HK-2 (cell line): Measurements from ENCODE around the gene C1R.
"Not testable (repeated sequence)": the region's sequence is repeated elsewhere in the genome, so short reads cannot be mapped to it uniquely, and the experiment has no call there.

ENCODE experiments used
- DNase-seq: peaks from one replicate; pipeline ENCODE4 v3.0.0-alpha.2; 2018; ENCODE audit not compliant: unreplicated experiment

The C1R gene

DNA sequence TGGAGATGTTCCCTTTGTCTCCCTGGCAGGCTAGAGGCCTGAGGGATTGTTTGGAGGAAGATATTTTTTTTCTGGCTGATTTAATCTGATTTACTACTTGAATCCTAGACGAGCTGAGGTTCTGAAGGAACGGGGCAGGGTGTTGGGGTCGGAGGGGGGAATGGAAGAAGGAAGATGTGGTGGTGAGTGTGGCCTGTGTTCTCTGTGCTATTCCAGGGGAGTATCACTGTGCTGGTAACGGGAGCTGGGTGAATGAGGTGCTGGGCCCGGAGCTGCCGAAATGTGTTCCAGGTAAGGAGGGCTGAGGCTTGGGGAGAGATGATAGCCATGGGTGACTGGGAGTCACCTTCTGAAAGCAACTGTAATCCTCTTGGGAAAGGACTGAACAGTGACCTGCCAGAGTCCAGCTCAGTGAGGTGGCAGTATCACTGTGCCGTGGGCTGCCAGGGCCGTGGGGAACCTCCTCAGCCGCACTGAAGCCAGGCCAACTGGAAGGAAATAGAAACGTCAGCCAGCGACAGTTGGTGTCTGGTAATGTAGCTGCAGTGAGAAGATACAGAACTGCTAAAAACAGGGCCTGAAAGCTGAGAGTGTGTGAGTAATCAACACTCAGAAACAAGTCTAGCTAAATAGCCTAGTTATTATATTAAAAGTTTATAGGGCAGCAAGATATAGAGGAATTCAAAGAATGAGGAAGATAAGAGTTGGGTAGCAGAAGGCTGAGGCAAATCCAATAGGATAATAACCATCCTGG, 23.8 kb downstream of the C1R start:
- DNase-seq: no peak

DNA sequence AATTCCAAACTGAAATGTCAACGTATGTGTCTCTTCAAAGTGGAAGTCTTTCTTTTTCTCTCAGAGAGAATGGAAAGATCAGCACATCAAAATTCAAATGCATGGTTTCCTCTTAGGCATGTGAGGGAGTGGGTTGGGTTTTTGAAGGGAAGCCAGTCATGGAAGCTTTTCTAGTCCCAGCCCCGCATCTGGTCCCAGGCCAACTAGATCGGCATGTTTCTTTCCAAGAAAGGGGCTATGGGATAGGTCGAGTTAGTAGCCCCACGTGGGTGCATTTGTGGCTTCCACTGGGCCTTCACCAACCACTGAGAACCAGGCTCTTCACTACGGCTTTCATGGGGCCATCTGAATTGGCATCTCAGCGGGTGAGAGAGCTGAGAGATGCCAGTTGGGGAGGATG, 25.1 kb downstream of the C1R start:
- no peak for DNase-seq

DNA sequence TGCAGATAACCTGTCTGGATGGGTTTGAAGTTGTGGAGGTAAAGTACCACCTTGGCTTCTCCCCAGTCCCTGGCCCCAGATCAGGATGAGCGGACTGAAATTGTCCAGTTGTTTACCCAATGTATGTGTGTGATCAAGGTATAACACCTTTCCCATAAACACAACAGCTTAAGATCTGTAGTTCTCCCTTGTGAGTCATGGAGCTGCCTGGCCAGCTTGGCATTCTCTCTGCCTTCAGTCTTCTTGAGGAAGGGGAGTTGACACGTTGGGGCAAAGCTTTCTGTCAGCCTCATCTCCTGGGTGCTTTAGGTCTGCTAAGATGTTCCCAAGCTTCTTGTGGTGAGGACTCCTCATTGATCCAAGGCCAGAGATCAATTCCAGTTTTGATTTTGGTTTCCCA, 25.6 kb downstream of the C1R start:
- DNase-seq: no peak

DNA sequence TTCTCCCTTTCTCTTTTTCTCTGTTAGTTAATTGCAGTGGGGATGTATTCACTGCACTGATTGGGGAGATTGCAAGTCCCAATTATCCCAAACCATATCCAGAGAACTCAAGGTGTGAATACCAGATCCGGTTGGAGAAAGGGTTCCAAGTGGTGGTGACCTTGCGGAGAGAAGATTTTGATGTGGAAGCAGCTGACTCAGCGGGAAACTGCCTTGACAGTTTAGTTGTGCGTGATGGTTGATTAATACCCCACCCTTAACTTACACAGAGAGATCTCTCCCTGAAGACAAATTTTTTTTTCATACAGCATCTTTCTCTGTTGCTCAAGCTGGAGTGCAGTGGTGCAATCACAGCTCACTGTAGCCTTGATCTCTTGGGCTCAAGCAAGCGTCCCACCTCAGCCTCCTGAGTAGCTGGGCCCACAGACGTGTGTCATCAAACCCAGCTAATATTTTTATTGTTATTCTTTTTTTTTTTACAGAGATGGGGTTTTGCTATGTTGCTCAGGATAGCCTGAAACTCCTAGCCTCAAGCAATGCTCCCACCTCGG, 27.1 kb downstream of the C1R start:
- no peak for DNase-seq

DNA sequence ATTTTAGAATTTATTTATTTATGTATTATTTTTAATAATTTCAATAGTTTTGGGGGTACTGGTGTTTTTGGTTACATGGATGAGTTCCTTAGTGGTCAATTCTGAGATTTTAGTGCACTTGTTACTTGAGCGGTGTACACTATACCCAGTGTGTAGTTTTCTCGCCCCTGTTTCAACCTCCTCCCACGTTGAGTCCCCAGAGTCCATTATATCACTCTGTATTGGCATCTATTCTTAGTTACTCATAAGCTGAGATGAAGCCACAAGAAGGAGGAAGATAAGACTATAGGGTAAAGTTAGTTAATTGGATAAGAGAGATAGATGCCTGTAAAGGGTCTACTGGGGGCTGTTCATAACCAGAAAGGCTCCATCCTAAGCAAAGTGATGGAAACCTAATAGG, 27.7 kb downstream of the C1R start:
- no peak for DNase-seq

DNA sequence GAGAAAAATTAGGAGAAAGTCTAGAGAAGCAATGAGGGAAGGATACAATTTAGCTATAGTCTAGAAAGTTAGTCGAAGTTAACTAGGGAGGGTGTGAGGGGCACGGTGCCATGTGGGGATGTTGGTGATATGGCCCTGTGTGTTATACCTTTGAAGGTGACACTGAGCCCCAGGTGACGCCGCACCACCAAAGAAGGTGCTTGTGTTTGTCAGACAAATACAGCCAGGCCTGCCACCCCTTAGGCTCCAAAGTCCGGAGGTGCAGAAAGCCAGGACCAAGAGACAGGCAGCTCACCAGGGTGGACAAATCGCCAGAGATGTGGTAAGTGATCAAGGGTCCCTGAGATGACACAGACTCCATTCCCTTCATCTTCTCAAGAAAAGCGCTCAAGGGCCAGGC, 30.6 kb downstream of the C1R start:
- DNase-seq: no peak

DNA sequence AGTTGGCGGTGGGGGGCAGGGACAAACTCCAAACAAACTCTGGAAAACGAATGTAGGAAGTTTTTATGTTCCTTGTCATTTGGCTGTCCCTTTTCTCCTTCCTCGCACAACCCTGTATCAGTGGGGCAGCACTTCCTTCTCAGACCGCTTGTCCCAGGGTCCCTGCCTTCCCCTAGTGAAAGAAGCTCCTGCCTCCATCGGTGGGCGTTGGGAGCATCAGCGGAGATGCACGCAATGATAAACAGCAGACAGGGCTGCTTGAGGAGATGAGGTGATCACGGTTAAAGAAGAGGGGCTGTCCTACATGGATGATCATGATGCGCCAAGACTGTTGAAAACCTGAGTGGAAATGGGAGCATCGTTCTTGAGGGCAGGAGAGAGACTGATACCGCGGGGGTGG, 31.1 kb downstream of the C1R start:
- DNase-seq: no peak

DNA sequence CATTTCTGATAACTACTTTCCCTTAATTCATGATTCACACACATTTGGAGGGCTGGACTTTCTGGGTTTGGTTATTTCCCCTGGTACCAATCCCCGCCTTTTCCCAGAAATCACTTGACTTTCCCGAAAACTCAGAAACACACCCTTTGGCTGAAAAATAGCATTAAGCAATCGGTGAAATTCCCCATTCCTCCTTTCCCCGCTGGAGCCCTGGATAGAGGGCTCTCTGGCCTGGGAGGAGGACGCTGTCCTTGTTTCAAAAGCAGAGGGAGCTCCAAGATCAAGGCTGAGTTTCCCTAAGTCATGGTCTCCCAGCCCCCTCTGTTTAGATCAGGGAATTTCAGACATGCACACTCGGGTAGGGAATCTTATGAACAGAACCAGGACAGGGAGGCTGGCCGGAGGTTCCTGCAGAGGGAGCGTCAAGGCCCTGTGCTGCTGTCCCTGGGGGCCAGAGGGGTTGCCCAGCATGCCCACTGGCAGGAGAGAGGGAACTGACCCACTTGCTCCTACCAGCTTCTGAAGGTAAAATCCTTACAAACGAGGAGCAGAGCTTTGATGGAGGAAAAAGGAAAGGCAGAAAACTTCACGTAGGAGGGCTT, 31.8 kb downstream of the C1R start, which contains the start of gene C1S:
Gene C1S (plus strand): TSS at position 366 of the 602 bp plus-strand sequence. CDS start 1,195 bp downstream, outside the sequence.
- peak; percentile 53 for DNase-seq

DNA sequence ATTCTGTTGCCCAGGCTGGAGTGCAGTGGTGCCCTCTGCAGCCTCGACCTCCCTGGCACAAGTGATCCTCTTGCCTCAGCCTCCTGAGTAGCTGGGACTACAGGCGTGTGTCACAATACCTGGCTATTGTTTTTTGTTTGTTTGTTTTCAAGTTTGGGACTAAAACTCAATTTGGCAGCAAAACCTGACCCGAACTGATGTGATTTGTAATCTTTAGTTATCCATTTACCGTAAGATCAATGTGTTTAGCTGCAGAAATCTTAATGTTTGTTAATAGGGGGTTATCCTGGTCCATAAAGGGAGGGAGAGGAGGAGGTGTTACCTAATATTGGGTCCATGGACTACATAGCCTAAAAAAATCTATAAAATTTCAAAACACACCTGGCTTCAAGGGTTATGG, 32.5 kb downstream of the C1R start:
- DNase-seq: no peak

DNA sequence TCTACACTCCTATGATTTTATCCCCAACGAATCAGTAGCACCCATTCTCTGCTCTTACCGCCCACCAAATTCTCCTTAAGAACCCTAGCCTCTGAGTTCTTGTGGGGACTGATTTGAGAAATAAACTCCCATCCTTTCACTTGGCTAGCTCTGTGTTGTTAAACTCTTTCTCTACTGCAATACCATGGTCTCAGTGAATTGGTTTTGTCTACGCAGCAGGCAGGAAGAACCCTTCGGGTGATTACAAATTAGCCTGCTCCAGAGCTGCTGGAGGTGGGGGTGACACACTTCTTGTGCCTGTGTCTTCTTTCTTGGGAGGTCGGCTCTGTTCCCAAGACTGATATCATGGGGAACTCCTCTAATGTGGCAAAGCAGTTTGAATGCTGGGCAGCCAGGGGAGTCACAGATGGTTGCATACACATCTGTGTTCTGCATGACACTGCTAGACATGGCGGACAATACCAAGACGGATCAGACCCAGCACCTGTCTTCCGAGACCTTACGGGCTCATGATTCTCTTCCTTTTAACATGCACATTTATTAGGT, 33.3 kb downstream of the C1R start:
- DNase-seq: no peak

DNA sequence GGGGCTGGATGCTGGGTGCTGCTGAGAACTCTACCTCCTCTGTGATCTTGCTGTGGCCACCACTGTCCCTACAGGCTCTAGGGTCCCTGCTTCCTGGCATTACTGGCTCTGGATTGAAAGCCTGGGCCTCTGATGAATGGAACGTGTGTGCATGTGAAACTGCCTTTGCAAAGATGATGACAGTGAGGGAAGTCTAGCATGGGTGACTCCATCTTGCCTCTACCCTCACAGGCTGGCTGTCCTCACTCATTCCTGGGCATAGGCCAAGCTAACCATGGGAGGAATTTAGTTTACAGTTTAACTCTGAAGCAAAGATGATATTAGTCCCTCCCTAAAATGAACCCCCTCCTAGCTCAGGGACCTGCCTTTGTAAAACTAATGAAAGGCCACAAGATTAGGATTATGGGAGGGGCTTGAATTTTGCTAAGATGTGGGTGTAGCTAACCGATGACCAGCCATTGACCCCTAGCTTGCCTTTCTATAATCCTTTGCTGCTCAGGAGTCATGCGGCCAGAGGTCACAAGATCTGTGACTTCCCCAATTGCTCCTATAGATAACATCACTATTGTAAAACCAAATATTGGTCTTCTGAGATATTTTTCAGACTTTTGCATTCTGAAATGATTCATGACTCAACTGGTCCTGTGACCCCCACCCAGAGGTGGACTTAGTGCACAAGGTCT, 33.9 kb downstream of the C1R start:
- no peak for DNase-seq

DNA sequence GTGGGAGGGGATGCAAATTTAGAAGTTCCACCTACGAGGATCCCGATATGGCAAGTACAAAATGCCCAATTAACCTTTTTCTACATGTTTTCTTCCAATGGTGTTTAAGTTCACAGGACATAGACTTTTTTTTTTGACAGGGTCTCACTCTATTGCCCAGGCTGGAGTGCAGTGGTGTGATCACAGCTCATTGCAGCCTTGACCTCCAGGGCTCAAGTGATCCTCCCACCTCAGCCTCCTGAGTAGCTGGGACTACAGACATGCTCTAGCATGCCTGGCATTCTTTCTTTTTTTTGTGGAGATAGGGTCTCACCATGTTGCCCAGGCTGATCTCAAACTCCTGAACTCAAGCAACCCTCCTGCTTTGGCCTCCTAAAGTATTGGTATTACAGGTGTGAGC, 36.5 kb downstream of the C1R start:
- not testable (repeated sequence) for DNase-seq

DNA sequence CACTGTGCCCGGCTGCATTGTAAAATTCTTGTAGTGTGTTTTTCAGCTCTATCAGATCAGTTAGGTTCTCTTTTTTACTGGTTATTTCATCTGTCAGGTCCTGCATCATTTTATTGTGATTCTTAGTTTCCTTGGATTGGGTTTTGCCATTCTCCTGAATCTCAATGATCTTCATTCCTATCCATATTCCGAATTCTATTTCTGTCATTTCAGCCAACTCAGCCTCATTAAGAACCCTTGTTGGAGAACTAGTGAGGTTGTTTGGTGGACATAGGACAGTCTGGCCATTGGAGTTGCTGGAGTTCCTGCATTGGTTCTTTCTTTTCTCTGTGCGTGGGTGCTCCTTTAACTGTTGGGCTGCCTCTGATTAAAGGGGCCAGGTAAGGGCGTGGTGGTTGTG, 37.3 kb downstream of the C1R start:
- no peak for DNase-seq

DNA sequence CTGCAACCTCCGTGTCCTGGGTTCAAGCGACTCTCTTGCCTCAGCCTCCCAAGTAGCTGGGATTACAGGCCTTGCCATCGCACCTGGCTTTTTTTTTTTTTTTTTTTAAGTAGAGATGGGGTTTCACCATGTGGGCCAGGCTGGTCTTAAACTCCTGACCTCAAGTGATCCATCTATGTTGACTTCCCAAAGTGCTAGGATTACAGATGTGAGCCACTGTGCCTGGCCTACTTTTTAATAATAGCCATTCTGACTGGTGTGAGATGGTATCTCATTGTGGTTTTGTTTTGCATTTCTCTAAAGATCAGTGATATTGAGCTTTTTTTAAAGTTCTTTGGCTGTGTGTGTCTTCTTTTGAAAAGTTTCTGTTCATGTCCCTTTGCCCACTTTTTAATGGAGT, 42.3 kb downstream of the C1R start:
- not testable (repeated sequence) for DNase-seq

DNA sequence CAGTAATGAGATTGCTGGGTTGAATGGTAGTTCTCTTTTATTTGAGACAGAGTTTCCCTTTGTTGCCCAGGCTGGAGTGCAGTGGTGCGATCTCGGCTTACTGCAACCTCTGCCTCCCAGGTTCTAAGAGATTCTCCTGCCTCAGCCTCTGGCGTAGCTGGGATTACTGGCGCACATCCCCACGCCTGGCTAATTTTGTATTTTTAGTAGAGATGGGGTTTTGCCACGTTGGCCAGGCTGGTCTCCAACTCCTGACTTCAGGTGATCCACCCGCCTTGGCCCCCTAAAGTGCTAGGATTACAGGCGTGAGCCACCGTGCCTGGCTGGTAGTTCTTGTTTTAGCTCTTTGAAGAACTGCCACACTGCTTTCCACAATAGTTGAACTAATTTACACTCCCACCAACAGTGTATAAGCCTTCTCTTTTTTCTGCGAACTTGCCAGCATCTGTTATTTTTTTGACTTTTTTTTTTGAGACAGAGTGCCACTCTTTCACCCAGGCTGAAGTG, 42.7 kb downstream of the C1R start:
- DNase-seq: not testable (repeated sequence)

DNA sequence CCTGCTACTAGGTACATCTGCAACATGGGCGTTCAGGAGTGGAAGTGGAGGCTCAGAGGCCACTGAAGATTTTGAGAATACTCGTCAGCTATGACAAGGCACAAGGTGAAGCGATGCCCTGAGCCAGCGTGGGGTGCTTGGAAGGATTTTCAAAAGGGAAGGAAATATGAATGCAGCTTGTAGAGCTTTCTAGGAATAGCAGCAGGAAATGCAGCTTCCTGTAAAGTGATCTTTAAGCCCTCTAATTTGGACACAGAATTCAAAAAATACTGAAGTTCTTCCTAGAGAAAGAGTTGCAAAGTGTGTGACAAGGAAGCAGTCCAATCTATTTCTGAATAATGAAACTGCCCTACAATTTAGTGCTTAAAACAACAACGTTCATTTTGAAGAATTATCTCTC, 44.9 kb downstream of the C1R start:
- DNase-seq: no peak

DNA sequence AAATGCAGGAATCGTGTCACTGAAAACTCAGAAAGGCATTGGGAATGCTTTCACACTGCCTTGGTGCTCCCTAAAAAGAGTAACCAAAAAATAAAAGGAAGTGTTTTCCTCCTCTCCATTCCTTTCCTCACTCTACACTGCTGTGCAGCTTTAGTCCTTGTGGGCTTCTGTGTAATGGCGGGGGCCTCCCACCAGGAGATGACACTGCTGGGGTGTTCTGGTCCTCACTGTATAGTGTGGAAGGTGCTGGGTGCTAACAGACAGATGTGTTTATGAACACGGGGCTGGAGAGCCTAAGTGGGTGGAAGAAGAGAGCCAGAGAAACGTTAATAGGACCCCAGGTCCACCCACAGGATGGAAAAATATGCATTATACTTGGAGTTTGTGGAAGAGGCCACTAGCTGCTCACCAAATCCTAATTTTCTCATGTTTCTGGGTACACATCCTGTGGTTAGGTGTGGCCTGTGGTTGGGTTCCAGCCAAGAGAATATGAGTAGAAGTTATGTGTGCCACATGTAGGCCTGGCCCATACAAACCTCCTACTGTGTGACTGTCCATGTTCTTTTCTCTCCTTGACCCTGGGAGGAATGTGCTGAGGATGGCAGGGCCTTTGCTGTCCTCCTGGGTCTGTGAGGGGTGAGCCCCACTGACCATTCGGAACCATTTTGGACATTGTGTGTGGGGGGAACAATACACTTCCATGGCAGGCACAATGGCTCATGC, 45.7 kb downstream of the C1R start:
- DNase-seq: no peak

DNA sequence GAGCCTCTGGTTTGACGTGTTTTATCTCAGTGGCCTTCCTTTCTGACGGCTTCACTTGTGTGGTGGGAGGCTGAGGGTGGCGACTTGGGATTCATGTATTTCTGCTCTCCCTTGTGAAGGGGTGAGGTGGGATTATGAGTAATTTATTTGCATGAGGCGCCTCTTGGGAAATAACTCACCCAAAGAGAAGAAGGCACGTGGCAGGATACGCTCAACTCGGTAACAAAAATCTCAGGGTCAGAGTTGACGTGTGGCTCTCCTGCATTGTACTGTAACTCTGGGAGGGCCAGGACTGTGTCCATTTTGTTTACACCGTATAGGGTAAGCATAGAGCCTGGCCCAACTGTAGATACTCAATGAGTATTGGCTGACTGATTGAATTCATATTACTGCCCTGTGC, 46.3 kb downstream of the C1R start:
- DNase-seq: no peak

DNA sequence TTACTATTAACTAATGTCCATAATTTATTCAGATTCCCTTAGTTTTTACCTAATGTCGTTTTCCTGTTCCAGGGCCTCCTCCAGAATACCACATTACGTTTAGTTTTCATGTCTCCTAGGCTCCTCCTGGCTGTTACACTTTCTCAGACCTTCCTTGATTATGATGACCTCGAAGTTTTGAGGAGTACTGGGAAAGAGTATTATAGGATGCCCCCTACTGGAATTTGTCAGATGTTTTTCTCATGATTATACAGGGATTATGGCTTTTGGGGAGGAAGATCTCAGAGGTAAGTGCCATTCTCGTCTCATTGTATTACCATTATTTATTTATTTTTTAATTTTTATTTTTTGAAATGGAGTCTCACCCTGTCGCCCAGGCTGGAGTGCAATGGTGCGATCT, 49.4 kb downstream of the C1R start:
- no peak for DNase-seq

DNA sequence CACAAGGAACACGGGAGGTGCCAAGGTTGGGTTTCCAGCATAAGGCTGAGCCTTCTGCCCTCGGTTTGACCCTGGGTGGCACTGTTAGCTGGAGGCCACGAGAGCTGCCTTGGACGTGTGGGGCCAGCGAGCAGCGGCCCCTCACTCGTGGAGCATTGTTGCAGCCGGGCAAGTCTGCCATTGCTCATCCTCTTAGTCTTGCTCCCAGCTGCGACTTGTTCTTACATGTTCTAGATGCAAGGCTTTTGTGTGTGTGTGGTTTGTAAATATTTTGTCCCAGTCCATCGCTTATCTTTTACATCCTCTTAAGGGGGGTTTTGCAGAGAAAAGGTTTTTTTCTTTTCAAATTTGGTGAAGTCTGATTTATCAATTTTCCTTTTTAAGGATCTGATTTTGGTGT, 52.8 kb downstream of the C1R start:
- DNase-seq: no peak

DNA sequence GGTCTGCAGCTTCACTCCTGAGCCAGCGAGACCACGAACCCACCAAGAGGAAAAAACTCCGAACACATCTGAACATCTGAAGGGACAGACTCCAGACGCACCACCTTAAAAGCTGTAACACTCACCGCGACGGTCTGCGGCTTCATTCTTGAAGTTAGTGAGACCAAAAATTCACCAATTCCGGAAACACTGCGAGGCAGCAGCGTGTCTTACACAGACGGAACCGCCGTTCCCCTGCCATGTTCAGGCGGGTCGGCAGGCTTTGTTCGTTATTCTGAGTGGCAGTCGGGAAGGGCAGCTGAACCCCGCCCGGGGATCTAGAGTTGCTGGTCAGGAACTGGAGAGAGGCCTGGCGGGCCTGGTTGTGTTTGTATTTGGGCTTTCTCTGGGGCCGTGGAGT, 53.7 kb downstream of the C1R start:
- DNase-seq: no peak

DNA sequence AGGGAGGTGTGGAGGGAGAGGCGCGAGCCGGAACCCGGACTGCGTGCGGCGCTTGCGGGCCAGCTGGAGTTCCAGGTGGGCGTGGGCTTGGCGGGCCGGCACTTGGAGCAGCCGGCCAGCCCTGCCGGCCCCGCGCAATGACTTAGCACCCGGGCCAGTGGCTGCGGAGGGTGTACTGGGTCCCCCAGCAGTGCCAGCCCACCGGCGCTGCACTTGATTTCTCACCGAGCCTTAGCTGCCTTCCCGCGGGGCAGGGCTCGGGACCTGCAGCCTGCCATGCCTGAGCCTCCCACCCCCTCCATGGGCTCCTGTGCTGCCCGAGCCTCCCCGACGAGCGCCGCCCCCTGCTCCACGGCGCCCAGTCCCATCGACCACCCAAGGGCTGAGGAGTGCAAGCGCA, 54.8 kb downstream of the C1R start:
- not testable (repeated sequence) for DNase-seq
